Activated CD8-positive, alpha-beta T cell treated with anti-CD3 and anti-CD28 coated beads, Interleukin-2, amount 10 ng/mL, durations not matched to agents 7 days and 5 days (primary cell): ENCODE results near the gene ELMO1. TPM values are rescaled to one million over a fixed set of nuclear protein-coding genes. Genes with fewer than 3 reads are reported as not detected.
A peak's percentile ranks its signal among the peaks of the same experiment; 100 is the strongest.

Experiments
- ATAC-seq: fragments of 150-1000 bp; cut with Tn5 transposase; one replicate; pipeline ENCODE4 v1.10.0; 2021; ENCODE audit warnings: moderate library complexity
- CTCF ChIA-PET: fragments of 350-600 bp; sonication (Branson Sonifier 250); formaldehyde crosslinking; loops from one replicate; lab custom pipeline; 2021; ENCODE audit warnings: antibody characterized with exemption; lab: Charles Lee
- POLR2A ChIA-PET: fragments of 350-600 bp; sonication (Branson Sonifier 250); formaldehyde crosslinking; loops from one replicate; lab custom pipeline; 2021; ENCODE audit warnings: antibody characterized with exemption; lab: Charles Lee
- DNase-seq: peaks from one replicate; pipeline ENCODE4 v3.0.0-alpha.2; 2020
- H3K27ac Mint-ChIP-seq: one replicate; pipeline ENCODE4 v1.8.0; 2021; ENCODE audit warnings: mild to moderate bottlenecking, mixed read lengths
- H3K27me3 Mint-ChIP-seq: one replicate; pipeline ENCODE4 v1.8.0; 2021; ENCODE audit warnings: low read depth, mixed read lengths
- H3K36me3 Mint-ChIP-seq: one replicate; pipeline ENCODE4 v1.8.0; 2021; ENCODE audit warnings: low read depth, mixed read lengths
- H3K4me1 Mint-ChIP-seq: one replicate; pipeline ENCODE4 v1.8.0; 2021; ENCODE audit warnings: low read depth, mixed read lengths
- H3K4me3 Mint-ChIP-seq: one replicate; pipeline ENCODE4 v1.8.0; 2021; ENCODE audit warnings: mild to moderate bottlenecking, mixed read lengths
- H3K9me3 Mint-ChIP-seq: one replicate; pipeline ENCODE4 v1.8.0; 2022; ENCODE audit warnings: mixed read lengths; ENCODE audit not compliant: insufficient read depth
- total RNA-seq, 2 experiments: library from RNA; stranded (reverse); gene quantifications; one replicate each; pipeline ENCODE4 v1.2.3, GENCODE V29; 2021

ELMO1 gene
- total RNA-seq, 2 experiments from 2014 or later = 64.0 to 68.5 TPM

GRCh38 chr7:37467002-37467401, 18.3 kb upstream of the ELMO1 start:
- no peak for DNase-seq
- Mint-ChIP-seq H3K36me3 (no peaks in the 10 kb centered on the region), H3K4me3 (no peak overlapping the region), H3K27ac (no peak overlapping the region), H3K4me1 (no peaks in the 10 kb centered on the region), H3K9me3 (no peaks in the 10 kb centered on the region), H3K27me3 (peaks cover 6% of the 10 kb centered on the region)
- CTCF ChIA-PET = no interaction called here
- no peak for ATAC-seq
- POLR2A ChIA-PET = no interaction called here

GRCh38 chr7:37462138-37462537, 13.5 kb upstream of the ELMO1 start:
- Mint-ChIP-seq H3K36me3 (no peaks in the 10 kb centered on the region), H3K27me3 (peaks cover 17% of the 10 kb centered on the region), H3K27ac (no peak overlapping the region), H3K9me3 (no peaks in the 10 kb centered on the region), H3K4me3 (no peak overlapping the region), H3K4me1 (no peaks in the 10 kb centered on the region)
- ATAC-seq = no peak
- ChIA-PET POLR2A (no interaction called here), CTCF (interaction anchor here (1.2 kb wide), 1 partner anchor 228 kb away, joined by 4 read pairs; no protein-coding TSS in a partner anchor)
- DNase-seq = no peak

GRCh38 chr7:37455081-37455480, 6.4 kb upstream of the ELMO1 start:
- POLR2A ChIA-PET = no interaction called here
- no peak for DNase-seq
- H3K36me3 Mint-ChIP-seq = peaks cover 2% of the 10 kb centered on the region
- no peak overlapping the region for H3K4me3 Mint-ChIP-seq
- no peak overlapping the region for H3K27ac Mint-ChIP-seq
- CTCF ChIA-PET = interaction anchor here (1.6 kb wide), 1 partner anchor 102 kb away, joined by 7 read pairs; no protein-coding TSS in a partner anchor
- H3K9me3 Mint-ChIP-seq = no peaks in the 10 kb centered on the region
- H3K4me1 Mint-ChIP-seq = peaks cover 19% of the 10 kb centered on the region
- no peak for ATAC-seq
- peaks cover 9% of the 10 kb centered on the region for H3K27me3 Mint-ChIP-seq

GRCh38 chr7:37452346-37452745, 3.7 kb upstream of the ELMO1 start:
- H3K4me1 Mint-ChIP-seq = peaks cover 32% of the 10 kb centered on the region
- peaks cover 5% of the 10 kb centered on the region for H3K36me3 Mint-ChIP-seq
- ChIA-PET CTCF (interaction anchor here (1.2 kb wide), 1 partner anchor 99 kb away, joined by 3 read pairs; no protein-coding TSS in a partner anchor), POLR2A (no interaction called here)
- DNase-seq = no peak
- no peaks in the 10 kb centered on the region for H3K9me3 Mint-ChIP-seq
- H3K27me3 Mint-ChIP-seq = peaks cover 3% of the 10 kb centered on the region
- H3K4me3 Mint-ChIP-seq = no peak overlapping the region
- H3K27ac Mint-ChIP-seq = no peak overlapping the region
- no peak for ATAC-seq

- ATAC-seq (no peak), DNase-seq (no peak)
- Mint-ChIP-seq H3K27me3 (peaks cover 3% of the 10 kb centered on the region), H3K27ac (peak overlapping the region; percentile 56), H3K4me1 (peaks cover 53% of the 10 kb centered on the region), H3K36me3 (peaks cover 7% of the 10 kb centered on the region), H3K9me3 (no peaks in the 10 kb centered on the region), H3K4me3 (peak overlapping the region; percentile 87)
- CTCF ChIA-PET = interaction anchor here (1.1 to 3.6 kb wide), 14 partner anchors 10 to 249 kb away, joined by 3 to 28 read pairs (median 7); no protein-coding TSS in a partner anchor
- POLR2A ChIA-PET = interaction anchor here (1.3 to 1.5 kb wide), 3 partner anchors 10 to 144 kb away, joined by 3 to 4 read pairs (median 3); no protein-coding TSS in a partner anchor
Observed at GRCh38 chr7:37450035-37450434, 1.4 kb upstream of the ELMO1 start.

GRCh38 chr7:37449621-37450020, 957 bp upstream of the ELMO1 start:
- POLR2A ChIA-PET = interaction anchor here (1.0 to 3.3 kb wide), 8 partner anchors 10 to 144 kb away, joined by 3 to 22 read pairs (median 3); no protein-coding TSS in a partner anchor
- CTCF ChIA-PET = interaction anchor here (0.7 to 3.6 kb wide), 21 partner anchors 10 to 249 kb away, joined by 3 to 28 read pairs (median 5); no protein-coding TSS in a partner anchor
- H3K36me3 Mint-ChIP-seq = peaks cover 7% of the 10 kb centered on the region
- peak overlapping the region; percentile 87 for H3K4me3 Mint-ChIP-seq
- H3K27me3 Mint-ChIP-seq = peaks cover 3% of the 10 kb centered on the region
- no peak for DNase-seq
- no peaks in the 10 kb centered on the region for H3K9me3 Mint-ChIP-seq
- no peak overlapping the region for H3K27ac Mint-ChIP-seq
- peaks cover 54% of the 10 kb centered on the region for H3K4me1 Mint-ChIP-seq
- ATAC-seq = no peak

- Mint-ChIP-seq H3K4me1 (peaks cover 45% of the 10 kb centered on the region), H3K36me3 (peaks cover 5% of the 10 kb centered on the region), H3K4me3 (peak overlapping the region; percentile 87), H3K9me3 (no peaks in the 10 kb centered on the region), H3K27me3 (peaks cover 3% of the 10 kb centered on the region), H3K27ac (peak overlapping the region; percentile 90)
- DNase-seq (no peak), ATAC-seq (peak; percentile 41)
- CTCF ChIA-PET = interaction anchor here (0.8 to 3.6 kb wide), 11 partner anchors 8 to 240 kb away, joined by 3 to 28 read pairs (median 4); no protein-coding TSS in a partner anchor
- POLR2A ChIA-PET = interaction anchor here (0.6 to 3.3 kb wide), 7 partner anchors 9 to 666 kb away, joined by 3 to 22 read pairs (median 5); no protein-coding TSS in a partner anchor
Observed at GRCh38 chr7:37448011-37448635, 541 bp downstream of the ELMO1 start.

- Mint-ChIP-seq H3K4me3 (peak overlapping the region; percentile 87), H3K9me3 (no peaks in the 10 kb centered on the region), H3K27ac (no peak overlapping the region), H3K27me3 (peaks cover 3% of the 10 kb centered on the region), H3K36me3 (peaks cover 5% of the 10 kb centered on the region), H3K4me1 (peaks cover 46% of the 10 kb centered on the region)
- ATAC-seq (no peak), DNase-seq (no peak)
- ChIA-PET POLR2A (interaction anchor here (1.1 to 3.3 kb wide), 4 partner anchors 10 to 84 kb away, joined by 3 to 13 read pairs (median 4); no protein-coding TSS in a partner anchor), CTCF (interaction anchor here (1.6 kb wide), 1 partner anchor 93 kb away, joined by 5 read pairs; no protein-coding TSS in a partner anchor)
Observed at GRCh38 chr7:37446371-37446770, 2.3 kb downstream of the ELMO1 start.

GRCh38 chr7:37445790-37446189, 2.9 kb downstream of the ELMO1 start:
- peaks cover 52% of the 10 kb centered on the region for H3K4me1 Mint-ChIP-seq
- POLR2A ChIA-PET = no interaction called here
- peaks cover 5% of the 10 kb centered on the region for H3K36me3 Mint-ChIP-seq
- CTCF ChIA-PET = interaction anchor here (1.4 to 1.6 kb wide), 2 partner anchors 35 to 92 kb away, joined by 3 to 5 read pairs; no protein-coding TSS in a partner anchor
- H3K9me3 Mint-ChIP-seq = no peaks in the 10 kb centered on the region
- H3K4me3 Mint-ChIP-seq = no peak overlapping the region
- H3K27ac Mint-ChIP-seq = no peak overlapping the region
- H3K27me3 Mint-ChIP-seq = peaks cover 3% of the 10 kb centered on the region
- DNase-seq (no peak), ATAC-seq (no peak)

GRCh38 chr7:37445064-37445723, 3.5 kb downstream of the ELMO1 start:
- Mint-ChIP-seq H3K4me1 (peaks cover 54% of the 10 kb centered on the region), H3K27ac (no peak overlapping the region), H3K9me3 (no peaks in the 10 kb centered on the region), H3K36me3 (peaks cover 5% of the 10 kb centered on the region), H3K27me3 (peaks cover 3% of the 10 kb centered on the region), H3K4me3 (no peak overlapping the region)
- POLR2A ChIA-PET = no interaction called here
- CTCF ChIA-PET = interaction anchor here (1.4 to 1.6 kb wide), 2 partner anchors 34 to 91 kb away, joined by 3 to 5 read pairs; no protein-coding TSS in a partner anchor
- ATAC-seq (no peak), DNase-seq (no peak)

GRCh38 chr7:37443627-37444026, 5.0 kb downstream of the ELMO1 start:
- Mint-ChIP-seq H3K4me1 (peaks cover 50% of the 10 kb centered on the region), H3K27ac (no peak overlapping the region), H3K27me3 (peaks cover 2% of the 10 kb centered on the region), H3K9me3 (no peaks in the 10 kb centered on the region), H3K4me3 (no peak overlapping the region), H3K36me3 (peaks cover 5% of the 10 kb centered on the region)
- DNase-seq (no peak), ATAC-seq (no peak)
- POLR2A ChIA-PET = interaction anchor here (0.7 kb wide), 1 partner anchor 1041 kb away, joined by 4 read pairs; no protein-coding TSS in a partner anchor
- CTCF ChIA-PET = no interaction called here
